ENCODE measurements around the gene CHAC2.

- TF ChIP-seq EP300 (IDR thresholded peaks at IDR 0.05; ENCODE audit: borderline replicate concordance) (no peak), CREB1 (IDR thresholded peaks at IDR 0.05; ENCODE audit: low read depth) (no peak), NFIC (IDR thresholded peaks at IDR 0.05) (no peak), RAD21 (IDR thresholded peaks at IDR 0.05; ENCODE audit: low read depth) (no peak), YY1 (IDR thresholded peaks at IDR 0.05; ENCODE audit: low read depth) (no peak), MAX (IDR thresholded peaks at IDR 0.05) (no peak), TAF1 (IDR thresholded peaks at IDR 0.05; ENCODE audit: low read depth) (no peak), TEAD4 (IDR thresholded peaks at IDR 0.05) (no peak)
These were observed 43.1 kb upstream of the CHAC2 start for GRCh38 chr2:53724536-53724935.

Data from Ishikawa (cell line).